SK-MEL-5 (cell line): ENCODE data around the gene OR6C68. TPM values are rescaled to one million over a fixed set of nuclear protein-coding genes. Genes with fewer than 3 reads are reported as not detected.
"Not testable (repeated sequence)": the region's sequence is repeated elsewhere in the genome, so short reads cannot be mapped to it uniquely, and the experiment has no call there.

Experiments
- DNase-seq: peaks from one replicate; pipeline ENCODE4 v3.0.0-alpha.2; 2016; ENCODE audit warnings: low read depth, low spot score
- in situ Hi-C: cut with HindIII; loops from 2 replicates; pipeline ENCODE4 v1.10.0; 2016; ENCODE audit warnings: low sequenced_read_pairs, high pct_unique_total_duplicates, low pct_unique_long_range_greater_than_20kb
- polyA plus RNA-seq, 2 experiments: library from polyadenylated mRNA; depleted of rRNA; stranded (reverse); fragments of >200 nt; gene quantifications; 2 replicates each; pipeline ENCODE4 v1.2.3, GENCODE V29; 2015
- total RNA-seq: library from RNA; depleted of rRNA; stranded (reverse); fragments of >200 nt; shearing (Covaris generic); gene quantifications from 2 replicates; pipeline ENCODE4 v1.2.3, GENCODE V29; 2014; rRNA removed

Gene OR6C68
- total RNA-seq: not detected in 2 replicates
- not detected in 2 replicates for polyA plus RNA-seq (2015; cell fraction: cytosol; rRNA removed)
- polyA plus RNA-seq (2015; cell fraction: nucleus; rRNA removed): not detected in 2 replicates

GRCh38 chr12:55492078-55492477 lies at the start of gene OR6C68:
Gene OR6C68, plus strand, starts transcription at chr12:55492378. Its CDS starts 0 bp downstream, at chr12:55492378.
- in situ Hi-C loops: no loop called here
- DNase-seq: no peak

GRCh38 chr12:55443776-55444175 lies 48.4 kb upstream of the OR6C68 start, which contains the start of gene OR6C2:
Gene OR6C2, plus strand, starts transcription at chr12:55444076. Its CDS starts 8,138 bp downstream, at chr12:55452214.
- in situ Hi-C loops: no loop called here
- no peak for DNase-seq

- DNase-seq: no peak
- in situ Hi-C loops: no loop called here
Measured at GRCh38 chr12:55445357-55445756, 46.8 kb upstream of the OR6C68 start.

GRCh38 chr12:55446326-55446725 lies 45.9 kb upstream of the OR6C68 start:
- DNase-seq: peak; percentile 44
- in situ Hi-C loops: no loop called here

- in situ Hi-C loops: no loop called here
- no peak for DNase-seq
Measured at GRCh38 chr12:55448825-55449224, 43.4 kb upstream of the OR6C68 start.

- DNase-seq, in situ Hi-C loops: not testable (repeated sequence)
Measured at GRCh38 chr12:55464926-55465325, 27.3 kb upstream of the OR6C68 start.

- DNase-seq: no peak
- in situ Hi-C loops: no loop called here
Measured at GRCh38 chr12:55467836-55468235, 24.3 kb upstream of the OR6C68 start.

GRCh38 chr12:55469291-55469690 lies 22.9 kb upstream of the OR6C68 start:
- no peak for DNase-seq
- in situ Hi-C loops: no loop called here

GRCh38 chr12:55470088-55470829 lies 21.9 kb upstream of the OR6C68 start, which contains the start of gene OR6C70:
Gene OR6C70, minus strand, starts transcription at chr12:55470138. Its CDS starts 0 bp downstream, at chr12:55470138.
- in situ Hi-C loops: no loop called here
- DNase-seq: peak; percentile 11

- no peak for DNase-seq
- in situ Hi-C loops: no loop called here
Measured at GRCh38 chr12:55472264-55472663, 19.9 kb upstream of the OR6C68 start.

GRCh38 chr12:55479136-55479535 lies 13.0 kb upstream of the OR6C68 start:
- in situ Hi-C loops, DNase-seq: not testable (repeated sequence)

- in situ Hi-C loops, DNase-seq: not testable (repeated sequence)
Measured at GRCh38 chr12:55484284-55484683, 7.9 kb upstream of the OR6C68 start.

GRCh38 chr12:55495490-55495889 lies 3.3 kb downstream of the OR6C68 start:
- in situ Hi-C loops: no loop called here

GRCh38 chr12:55499231-55499630 lies 7.1 kb downstream of the OR6C68 start:
- in situ Hi-C loops: no loop called here
- no peak for DNase-seq

More at GRCh38 chr12:55495490-55495889, 3.3 kb downstream of the OR6C68 start:
- no peak for DNase-seq

- DNase-seq: peak; percentile 78
- in situ Hi-C loops: no loop called here
Measured at GRCh38 chr12:55499810-55500252, 7.7 kb downstream of the OR6C68 start.

GRCh38 chr12:55501601-55502000 lies 9.4 kb downstream of the OR6C68 start:
- DNase-seq: no peak
- in situ Hi-C loops: no loop called here

- in situ Hi-C loops: no loop called here
- DNase-seq: peak; percentile 4
Measured at GRCh38 chr12:55515696-55516095, 23.5 kb downstream of the OR6C68 start.

GRCh38 chr12:55516391-55516790 lies 24.2 kb downstream of the OR6C68 start:
- DNase-seq: no peak
- in situ Hi-C loops: no loop called here
